OCI-LY7 (cell line): Measurements from ENCODE around the gene RMI2.

Source experiments
- EZH2phosphoT487 ChIP-seq: fragments of 200-600 bp; sonication (generic); IDR thresholded peaks from 2 replicates; pipeline ENCODE4 v1.6.1; 2018; ENCODE audit warnings: low read depth, borderline replicate concordance, mild to moderate bottlenecking, mixed run types, antibody characterized with exemption, low read length, moderate library complexity, mixed read lengths
- TF ChIP-seq, protein P1 (sequence below): fragments of 200-600 bp; sonication (generic); conservative IDR thresholded peaks from 2 replicates; pipeline ENCODE4 v1.5.1; 2014; ENCODE audit warnings: mild to moderate bottlenecking, antibody characterized with exemption, low read length, moderate library complexity, mixed read lengths

GRCh38 chr16:11389631-11390565 lies 44.6 kb downstream of the RMI2 start:
- TF ChIP-seq, protein P1, sequence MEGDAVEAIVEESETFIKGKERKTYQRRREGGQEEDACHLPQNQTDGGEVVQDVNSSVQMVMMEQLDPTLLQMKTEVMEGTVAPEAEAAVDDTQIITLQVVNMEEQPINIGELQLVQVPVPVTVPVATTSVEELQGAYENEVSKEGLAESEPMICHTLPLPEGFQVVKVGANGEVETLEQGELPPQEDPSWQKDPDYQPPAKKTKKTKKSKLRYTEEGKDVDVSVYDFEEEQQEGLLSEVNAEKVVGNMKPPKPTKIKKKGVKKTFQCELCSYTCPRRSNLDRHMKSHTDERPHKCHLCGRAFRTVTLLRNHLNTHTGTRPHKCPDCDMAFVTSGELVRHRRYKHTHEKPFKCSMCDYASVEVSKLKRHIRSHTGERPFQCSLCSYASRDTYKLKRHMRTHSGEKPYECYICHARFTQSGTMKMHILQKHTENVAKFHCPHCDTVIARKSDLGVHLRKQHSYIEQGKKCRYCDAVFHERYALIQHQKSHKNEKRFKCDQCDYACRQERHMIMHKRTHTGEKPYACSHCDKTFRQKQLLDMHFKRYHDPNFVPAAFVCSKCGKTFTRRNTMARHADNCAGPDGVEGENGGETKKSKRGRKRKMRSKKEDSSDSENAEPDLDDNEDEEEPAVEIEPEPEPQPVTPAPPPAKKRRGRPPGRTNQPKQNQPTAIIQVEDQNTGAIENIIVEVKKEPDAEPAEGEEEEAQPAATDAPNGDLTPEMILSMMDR = no peak
- no peak for TF ChIP-seq EZH2phosphoT487
